Measurements from ENCODE around the gene AHRR.

AHRR gene

DNA sequence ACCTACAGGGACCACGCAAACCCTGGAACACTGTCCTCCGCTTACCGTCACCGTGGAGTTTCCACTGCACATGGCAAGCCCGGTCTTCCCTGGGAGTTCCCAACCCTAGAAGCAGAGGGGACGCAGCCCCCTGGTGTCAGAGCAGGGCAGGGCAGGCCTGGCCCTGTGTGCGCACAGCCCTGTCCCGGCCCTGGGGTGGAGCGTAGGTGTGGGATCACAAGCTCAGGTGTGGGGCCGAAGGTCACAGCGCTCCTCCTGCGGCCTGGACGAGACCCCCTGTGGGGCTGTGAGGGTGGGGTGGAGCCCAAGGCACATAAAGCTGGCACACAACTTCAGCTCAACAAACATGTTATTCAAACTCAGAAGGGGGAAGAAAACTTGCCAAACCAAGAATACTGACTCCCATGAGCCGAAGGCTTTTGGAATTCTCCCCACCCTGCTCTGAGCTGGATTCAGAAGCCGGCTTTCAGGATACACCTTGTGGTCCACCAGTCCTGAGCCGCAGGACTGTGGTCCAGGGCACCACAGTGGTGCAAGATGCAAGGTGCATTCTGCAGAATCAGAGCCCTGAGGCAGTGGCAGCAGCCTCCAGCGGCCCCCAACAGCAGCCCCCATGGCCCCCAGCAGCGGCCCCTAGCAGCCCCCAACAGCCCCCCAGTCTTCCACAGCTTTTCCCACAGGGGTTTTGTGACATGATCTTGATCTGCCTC, 109.6 kb downstream of the AHRR start:
- DNase-seq, result no peak

DNA sequence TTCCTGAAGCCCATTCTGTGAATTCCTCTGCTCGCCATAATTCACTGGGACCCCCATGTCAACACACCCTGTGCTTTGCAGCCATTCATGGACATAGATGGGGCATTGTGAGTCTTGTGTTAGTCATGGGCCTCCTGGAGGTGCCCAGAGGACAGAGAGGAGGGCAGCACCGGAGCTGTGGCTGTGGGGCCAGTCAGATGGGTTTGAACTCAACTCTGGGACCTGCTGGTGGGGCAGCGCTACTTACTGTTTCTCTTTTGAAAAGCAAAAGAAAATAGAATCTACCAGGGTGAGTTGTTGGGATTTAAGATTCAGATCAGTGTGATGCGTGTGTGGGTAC, 110.2 kb downstream of the AHRR start:
- no peak for DNase-seq

DNA sequence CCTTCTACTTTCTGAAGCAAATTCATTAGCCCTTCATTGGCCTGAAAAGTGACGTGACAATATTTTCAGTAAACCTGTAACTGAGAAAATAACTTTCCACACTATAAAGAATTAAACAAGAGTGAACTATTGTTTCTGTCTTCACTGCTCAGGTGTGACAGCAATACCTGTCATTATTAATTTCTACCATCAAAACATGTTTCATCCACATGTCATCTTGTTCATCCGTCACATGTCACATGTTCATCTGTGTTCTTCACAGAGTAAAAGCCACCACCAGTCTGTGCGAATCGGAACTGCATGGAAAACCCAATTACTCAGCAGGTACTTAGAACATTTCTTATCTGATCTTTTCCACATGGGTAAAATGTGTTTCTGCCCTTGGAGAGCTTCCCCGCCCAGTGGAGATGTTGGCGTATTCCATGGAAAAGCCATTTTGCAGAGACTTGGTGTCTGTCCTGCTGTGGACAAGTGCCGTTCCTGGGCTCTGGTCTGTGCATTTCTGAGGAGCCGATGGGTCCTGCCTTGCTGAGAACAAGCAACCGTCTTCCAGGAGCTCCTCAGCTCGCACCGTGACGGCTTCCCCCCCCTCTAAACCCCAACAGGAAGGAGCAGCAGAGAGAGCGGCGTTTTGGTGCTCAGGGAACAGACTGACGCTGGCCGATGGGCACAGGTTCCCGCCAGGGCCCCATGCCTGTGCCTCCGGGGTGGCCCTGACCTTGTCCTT, 110.8 kb downstream of the AHRR start:
- no peak for DNase-seq

DNA sequence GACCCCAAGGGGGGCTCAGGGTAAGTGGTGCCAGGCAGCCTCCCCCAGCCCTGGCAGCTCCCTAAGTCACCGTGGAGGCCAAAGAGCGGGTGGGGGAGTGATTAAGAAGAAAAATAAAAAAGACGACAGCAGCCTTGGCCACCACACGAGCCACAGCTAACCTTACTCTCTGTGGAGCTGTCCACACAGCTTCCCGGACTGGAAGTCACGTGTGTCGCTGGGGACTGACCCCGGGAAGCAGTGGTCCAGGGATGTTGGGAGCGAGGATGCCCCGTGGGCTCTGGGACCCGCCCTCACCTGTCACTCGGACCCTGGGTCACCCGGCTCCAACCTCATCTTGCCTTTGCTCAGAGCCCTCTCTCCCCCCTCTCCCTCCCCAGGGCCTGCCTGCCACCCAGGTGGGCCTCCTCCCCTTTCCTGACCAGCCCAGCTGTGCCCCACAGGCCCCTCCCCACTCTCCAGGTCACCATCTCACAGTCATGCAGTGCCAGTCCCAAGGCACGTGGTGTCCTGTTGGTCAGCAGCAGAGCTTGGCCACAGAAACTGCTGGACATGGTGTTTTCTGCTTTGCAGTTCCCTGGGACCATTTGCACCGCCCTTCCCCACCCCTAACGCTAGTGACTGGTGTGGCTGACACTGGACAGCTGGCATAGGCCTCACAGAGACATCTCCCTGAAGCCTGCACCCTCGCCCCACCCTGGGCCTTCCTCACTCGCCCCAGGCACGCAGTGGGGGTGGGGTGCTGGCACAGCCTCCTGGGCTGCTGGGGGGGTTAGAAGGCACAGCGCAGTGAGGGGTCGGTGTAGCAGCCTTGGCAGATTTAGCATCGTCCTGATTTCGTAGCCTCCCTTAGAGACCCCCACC, 111.6 kb downstream of the AHRR start:
- no peak for DNase-seq

DNA sequence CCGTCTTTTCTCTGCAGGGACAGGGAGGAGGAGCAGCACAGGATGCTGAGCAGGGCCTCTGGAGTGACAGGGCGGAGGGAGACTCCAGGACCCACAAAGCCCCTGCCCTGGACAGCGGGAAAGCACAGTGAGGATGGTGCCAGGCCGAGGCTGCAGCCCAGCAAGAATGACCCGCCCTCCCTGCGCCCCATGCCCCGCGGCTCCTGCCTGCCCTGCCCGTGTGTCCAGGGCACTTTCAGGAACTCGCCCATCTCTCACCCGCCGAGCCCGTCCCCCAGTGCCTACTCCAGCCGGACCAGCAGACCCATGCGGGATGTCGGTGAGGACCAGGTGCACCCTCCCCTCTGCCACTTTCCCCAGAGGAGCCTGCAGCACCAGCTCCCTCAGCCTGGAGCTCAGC, 112.3 kb downstream of the AHRR start:
- DNase-seq, result no peak

DNA sequence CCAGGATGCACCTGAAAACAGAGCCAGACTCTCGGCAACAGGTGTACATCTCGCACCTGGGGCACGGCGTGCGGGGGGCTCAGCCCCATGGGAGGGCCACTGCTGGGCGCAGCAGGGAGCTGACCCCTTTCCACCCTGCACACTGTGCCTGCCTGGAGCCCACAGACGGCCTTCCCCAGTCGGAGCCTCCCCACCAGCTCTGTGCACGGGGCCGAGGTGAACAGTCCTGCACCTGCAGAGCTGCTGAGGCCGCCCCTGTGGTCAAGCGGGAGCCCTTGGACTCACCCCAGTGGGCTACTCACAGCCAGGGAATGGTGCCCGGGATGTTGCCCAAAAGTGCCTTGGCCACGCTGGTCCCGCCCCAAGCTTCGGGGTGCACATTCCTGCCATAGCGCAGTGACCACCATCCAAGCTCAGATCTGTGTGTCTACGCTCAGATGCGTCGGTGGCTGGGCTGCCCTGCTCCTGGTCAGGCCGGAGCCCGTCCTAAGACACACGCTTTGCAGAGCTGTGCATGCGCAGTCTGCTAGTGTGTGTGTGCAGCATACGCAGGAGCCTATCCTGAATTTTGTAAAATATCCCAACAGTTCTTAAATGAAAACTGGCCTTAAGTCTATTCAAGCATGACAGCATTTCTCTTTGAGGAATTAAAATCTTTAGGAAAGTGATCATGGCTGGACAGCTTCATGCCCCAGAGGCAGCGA, 113.1 kb downstream of the AHRR start:
- DNase-seq, result no peak

DNA sequence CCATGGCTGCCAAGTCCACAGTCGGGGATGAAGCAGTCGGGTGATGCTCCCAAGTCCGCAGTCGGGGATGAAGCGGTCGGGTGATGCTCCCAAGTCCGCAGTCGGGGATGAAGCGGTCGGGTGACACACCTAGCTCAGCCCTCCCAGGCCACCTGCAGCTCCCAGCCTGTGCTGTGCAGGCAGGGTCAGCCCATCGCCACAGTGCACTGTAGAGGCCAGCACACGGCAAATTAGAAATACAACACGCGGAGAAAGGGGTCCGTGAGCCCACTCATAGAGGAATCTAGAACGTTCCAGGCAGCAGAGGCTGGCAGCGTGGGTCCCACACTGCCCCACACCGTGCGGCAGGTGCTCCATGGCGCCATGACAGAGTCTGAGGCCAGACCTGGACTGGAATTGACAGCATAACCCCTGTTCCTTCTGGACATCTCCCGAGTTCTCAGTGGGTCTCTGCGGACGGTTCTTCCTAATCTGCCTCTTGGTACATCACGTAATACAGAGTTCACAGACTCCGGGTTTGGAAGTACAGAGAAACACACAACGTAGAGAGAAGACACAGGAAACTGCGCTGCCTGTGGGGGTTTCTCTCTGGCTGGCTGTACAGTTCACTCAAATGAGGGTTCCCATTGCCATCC, 113.8 kb downstream of the AHRR start:
- DNase-seq, result no peak

DNA sequence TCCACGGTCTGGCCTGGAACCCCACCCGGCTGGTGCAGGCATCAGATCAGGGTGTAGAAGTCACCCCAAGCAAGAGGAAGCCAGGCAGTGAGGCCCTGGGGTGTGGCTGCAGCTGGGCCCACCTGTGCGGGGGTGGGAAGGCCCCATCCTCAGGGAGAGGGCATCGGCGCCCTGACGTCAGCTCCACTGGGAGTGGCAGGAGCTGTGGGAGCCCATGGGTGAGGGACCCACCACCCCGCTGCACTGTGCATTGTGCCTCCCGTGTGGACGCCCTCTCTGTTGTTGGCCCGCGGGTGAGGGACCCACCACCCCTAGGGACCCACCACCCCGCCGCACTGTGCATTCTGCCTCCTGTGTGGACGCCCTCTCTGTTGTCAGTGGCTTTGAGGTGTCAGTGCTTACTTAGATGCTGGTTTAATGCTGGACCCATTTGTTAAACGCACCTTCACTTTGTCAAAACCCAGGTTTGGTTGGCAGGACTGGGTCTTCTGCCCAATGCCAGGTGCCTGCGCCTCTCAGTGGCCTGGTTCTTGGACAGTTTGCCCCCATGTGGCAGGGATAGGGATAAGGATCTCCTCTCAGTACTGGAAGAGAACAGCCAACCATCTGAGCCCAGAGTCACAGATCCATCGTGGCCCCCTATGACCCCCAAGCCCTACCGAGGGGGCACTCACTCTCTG, 114.6 kb downstream of the AHRR start:
- no peak for DNase-seq

DNA sequence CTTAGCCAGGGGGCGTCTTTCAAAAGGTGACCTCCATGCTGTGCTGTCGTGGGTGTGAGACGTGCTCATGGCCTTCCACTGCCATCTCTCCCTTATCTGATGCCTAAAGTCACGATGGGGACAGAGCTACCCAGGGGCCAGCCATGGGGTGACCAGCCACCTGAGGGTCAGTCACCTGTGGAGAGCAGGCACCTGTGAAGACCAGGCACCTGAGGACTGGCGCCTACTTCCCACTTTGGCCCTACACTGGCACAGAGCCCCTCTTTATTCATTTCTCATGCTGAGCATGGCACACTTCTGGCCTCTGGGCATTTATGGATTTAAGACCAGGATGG, 115.1 kb downstream of the AHRR start:
- DNase-seq, result no peak

DNA sequence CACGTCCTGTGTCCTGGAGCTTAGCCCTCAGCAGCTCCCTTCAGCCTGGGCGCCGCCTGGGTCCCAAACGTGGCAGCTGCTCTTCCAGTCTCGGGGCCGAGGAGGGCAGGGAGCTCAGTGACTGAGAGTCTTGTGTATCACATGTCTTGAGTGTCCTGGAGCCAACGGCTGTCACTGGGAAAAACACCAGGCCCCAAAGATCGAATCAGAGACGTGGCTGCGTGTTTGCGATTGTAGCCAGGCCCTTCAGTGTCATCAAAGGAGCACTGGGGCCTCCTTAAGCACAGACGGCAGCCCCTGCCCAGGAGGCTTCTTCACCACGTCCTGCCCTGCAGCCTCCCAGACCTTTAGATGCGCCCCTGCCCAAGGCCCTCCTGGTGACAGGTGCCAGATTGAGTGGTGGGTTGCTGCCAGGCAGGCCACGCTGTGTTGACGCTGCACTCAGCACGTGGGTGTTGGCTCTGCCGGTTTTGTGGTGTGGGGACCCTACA, 115.8 kb downstream of the AHRR start:
- DNase-seq, result no peak

DNA sequence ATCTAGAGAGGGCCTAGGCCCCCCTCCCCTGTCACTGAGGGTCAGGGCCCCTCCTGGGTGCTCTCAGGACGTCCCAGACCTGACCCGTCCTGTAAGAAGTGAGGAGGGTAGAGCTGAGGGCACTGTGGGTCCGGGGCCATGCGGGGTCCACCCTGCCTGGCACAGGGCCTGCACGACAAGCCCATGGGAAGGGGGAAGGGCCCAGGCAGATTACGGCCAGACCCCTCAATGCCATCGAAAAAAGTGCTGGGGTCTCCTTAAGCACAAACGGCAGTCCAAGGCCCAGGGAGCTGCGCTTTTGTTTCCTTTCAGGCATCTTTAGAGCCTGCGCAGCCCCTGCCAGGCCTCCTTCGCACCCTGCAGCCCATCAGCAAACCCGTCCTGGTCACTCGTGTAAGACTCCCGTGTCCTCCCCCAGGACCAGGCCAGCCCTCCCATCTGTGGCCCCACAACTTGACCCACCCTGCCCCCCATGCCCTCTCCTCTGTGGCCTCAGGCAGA, 117.0 kb downstream of the AHRR start:
- no peak for DNase-seq

DNA sequence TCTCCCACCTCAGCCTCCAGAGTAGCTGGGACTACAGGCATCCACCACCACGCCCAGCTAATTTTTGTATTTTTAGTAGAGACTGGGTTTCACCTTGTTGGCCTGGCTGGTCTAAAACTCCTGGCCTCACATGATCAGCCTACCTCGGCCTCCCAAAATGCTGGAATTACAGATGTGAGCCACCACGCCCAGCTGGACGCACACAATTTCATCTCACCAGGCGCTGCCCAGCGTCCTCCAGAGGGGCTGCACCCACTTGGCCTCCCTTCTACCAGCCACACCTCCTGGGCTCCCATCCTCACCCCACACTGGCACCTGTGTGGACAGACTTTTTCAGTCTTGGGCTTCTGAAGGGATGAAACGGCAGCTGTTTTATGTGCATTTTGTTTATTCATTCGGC, 117.7 kb downstream of the AHRR start:
- DNase-seq, result no peak

DNA sequence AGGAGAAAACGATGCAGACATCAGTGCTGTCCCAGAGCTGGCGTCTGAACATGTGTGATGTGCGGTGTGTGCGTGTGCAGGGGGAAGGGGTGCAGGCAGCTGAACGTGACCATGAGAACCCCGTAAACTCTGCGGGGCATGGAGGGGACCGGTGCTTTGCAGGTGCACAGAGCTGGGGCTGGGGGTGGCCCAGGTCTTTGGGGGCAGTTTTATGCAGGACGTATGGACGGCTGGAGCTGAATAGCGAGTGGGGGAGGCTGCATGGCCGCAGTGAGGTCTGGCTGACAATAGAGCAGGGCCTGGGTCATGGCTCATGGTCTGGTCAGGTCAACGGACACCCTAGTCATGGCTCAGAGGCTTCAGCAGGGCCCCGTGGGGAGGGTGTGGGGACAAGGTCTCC, 118.1 kb downstream of the AHRR start:
- DNase-seq, result no peak

DNA sequence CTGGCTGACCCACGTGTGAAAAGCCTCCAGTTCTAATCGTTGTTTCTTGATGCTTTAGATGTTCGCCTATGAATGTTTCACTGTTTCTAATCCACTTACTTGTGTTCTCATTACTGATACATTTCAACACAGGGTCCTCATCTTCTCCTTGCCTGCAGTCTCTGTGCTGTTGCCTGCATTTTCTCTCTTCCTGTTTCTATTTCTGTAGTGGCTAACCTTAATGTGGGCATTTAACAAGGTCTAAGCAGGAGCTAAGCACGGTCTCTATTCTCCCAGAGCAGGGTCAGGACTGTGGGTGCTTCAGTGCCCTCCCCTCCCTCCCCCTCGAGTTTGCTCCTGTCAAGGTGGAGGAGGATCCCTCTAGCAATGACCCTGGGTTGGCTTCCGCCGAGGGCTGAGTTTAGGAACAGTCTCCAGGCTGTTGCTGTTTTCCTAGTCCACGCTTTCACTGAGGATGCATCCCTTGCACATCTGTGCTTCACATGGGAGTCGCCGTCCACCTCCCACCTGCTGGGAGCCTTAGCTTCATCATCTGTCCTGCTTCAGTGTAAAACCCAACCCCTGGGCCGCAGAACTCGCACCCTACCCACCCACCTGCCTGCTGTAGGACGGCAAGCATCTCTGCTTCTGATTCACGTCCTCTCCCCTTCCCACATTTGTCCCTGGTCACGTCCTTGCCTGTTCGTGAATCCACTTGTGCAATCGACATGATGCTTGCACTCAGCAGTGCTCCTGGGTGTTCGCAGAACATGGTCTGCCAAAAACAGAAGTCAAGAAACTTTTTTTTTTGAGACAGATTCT, 119.1 kb downstream of the AHRR start:
- no peak for DNase-seq

DNA sequence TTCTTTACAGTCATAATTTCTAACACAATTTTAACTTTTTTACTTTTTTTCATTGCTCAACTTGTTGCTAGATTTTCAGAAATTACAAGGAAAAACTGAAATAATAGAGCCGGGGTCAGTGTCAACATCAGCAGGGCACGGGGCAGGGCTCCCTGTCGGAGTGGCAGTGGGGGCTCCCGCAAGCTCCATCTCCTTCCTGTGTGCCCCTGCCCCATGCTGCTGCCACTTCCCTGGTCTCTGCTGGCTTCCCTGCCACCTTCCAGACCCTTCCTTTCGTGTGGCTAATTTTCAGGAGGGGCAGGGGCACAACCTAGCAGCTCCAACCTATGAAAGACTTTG, 120.5 kb downstream of the AHRR start:
- no peak for DNase-seq

DNA sequence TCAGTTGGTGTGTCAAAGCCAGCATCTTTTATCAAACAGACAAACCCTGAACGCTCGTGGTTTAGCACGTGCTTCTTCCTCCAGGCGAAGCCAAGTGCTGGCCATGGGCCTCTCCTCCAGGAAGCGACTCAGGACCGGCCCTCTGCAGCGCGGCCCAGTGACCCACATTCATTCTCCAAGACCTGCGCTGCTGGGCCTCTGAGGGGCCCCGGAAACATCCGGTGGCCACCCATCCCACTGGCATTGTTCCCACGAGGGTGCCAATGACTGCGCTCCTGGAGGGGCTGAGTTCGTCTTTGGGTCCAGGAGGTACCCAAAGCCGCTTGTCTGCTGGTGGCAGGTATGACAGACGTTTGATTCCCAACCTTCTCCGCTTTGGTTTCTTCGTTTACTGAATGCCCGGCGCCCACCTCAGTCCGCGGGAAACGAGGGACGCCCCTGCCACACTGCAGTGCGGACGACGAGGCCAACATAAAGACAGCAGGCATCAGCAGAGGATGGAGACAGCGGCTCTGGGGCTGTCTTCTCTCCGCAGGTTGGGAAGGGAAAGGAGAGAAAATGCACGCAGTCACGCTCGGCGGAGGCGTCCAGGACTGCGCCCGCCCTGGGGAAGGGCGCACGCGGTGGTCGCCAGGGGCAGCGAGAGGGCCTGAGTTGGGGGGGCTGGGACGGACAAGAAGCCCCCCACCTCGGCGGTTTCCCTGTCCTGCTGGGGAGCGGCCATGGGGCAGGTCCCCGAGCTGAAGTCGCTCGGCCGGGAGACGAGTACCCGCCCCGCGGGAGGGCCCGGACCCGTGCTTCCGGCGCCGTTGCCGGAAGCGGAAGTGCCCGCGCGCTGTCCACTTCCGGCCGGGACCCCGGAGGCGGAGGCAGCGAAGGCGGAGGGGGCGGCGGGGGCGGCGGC, 121.1 kb downstream of the AHRR start, which contains the start of gene EXOC3:
Gene EXOC3 (plus strand): TSS at position 842 of the 904 bp plus-strand sequence. CDS start 3,030 bp downstream, outside the sequence.
- peak; percentile 63 for DNase-seq

DNA sequence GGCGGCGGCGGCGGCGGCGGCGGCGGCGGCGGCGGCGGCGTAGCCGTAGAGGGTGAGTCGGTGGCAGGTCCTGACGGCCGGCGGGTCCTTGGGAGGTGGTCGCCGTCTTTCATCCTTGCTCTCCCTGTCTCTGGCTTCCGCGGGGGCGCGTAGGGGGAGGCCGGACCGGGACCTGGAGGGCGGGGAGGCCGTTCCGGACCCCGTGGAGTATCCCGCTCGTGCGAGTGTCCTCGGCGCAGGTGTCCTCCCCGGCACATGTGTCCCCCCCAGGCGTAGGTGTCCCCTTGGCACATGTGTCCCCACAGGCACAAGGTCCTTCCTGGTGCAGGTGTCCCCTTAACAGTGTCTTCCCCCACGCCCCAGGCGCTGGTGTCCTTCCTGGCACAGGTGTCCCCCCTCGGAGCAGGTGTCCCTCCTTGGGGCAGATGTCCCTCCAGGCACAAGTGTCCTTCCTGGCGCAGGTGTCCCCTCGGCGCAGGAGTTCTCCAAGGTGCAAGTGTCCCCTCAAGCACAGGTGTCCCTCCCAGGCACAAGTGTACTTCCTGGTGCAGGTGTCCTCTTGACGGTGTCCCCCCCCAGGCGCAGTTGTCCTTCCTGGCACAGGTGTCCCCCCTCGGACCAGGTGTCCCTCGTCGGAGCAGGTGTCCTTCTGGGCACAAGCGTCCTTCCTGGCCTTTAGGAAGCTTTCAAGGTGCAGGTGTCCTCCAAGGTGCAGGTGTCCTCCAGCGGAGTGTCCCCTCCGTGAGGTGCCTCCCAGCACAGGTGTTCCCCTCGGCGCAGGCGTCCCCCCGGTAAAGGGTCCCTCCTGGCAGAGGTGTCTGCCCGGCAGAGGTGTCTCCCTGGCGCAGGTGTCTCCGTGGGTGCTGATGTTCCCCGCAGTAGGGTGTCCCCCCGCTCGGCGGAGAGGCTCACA, 122.0 kb downstream of the AHRR start:
- DNase-seq, result no peak

DNA sequence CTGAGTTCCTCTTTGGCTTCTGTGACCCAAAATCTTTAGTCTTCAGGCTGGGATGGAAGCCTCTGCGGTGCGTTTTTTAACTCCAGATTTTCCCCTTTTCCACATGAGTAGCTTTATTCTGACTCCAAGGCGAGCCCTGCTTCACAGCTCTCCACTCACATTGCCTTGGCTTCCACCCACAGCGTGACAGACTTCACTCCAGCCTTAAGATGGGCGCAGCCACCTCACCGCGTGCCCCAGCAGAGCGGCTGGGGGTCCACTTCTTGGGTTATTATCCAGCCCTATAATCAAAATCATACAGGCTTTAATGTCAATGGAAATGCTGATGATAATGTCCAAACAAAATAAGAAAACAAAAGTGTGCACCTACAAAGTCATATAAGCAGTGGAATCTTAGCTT, 122.7 kb downstream of the AHRR start:
- no peak for DNase-seq

DNA sequence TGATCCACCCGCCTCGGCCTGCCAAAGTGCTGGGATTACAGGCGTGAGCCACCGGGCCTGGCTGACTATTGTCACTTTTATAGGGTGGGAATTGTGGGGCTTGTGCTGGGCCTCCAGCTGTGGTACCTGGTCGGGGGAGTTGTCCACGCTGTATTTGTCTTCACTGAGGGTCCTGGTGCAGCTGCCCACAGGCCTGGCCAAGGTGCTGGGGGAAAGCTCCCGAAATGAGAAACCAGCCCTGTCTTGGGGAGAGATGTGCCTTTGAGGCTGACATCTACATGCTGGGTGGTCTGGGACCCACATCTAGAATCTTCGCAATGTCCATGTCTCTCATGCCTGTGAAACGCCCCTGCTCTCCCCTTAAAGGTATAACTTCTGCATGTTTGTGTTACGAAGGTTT, 124.1 kb downstream of the AHRR start:
- DNase-seq, result no peak

Measured in NCI-H2227 treated with DMSO at 0.1 percent for 48 hours (cell line).